ENCODE data around the gene SLC26A11.

GRCh38 chr17:80198144-80198661, 22.0 kb upstream of the SLC26A11 start:
- no peak for TF ChIP-seq TARDBP (IDR thresholded peaks at IDR 0.05)
- TF ChIP-seq ZNF384 (IDR thresholded peaks at IDR 0.05) = no peak
- TF ChIP-seq FOXM1 (IDR thresholded peaks at IDR 0.05; ENCODE audit: borderline replicate concordance) = no peak
- TF ChIP-seq SUZ12 (IDR thresholded peaks at IDR 0.05) = no peak
- no peak for TF ChIP-seq FOXK2 (IDR thresholded peaks at IDR 0.05)
- no peak for TF ChIP-seq FOXA1 (IDR thresholded peaks at IDR 0.05)
- no peak for TF ChIP-seq BHLHE40 (IDR thresholded peaks at IDR 0.05; ENCODE audit: borderline replicate concordance)
- TF ChIP-seq, protein P1, sequence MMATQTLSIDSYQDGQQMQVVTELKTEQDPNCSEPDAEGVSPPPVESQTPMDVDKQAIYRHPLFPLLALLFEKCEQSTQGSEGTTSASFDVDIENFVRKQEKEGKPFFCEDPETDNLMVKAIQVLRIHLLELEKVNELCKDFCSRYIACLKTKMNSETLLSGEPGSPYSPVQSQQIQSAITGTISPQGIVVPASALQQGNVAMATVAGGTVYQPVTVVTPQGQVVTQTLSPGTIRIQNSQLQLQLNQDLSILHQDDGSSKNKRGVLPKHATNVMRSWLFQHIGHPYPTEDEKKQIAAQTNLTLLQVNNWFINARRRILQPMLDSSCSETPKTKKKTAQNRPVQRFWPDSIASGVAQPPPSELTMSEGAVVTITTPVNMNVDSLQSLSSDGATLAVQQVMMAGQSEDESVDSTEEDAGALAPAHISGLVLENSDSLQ (IDR thresholded peaks at IDR 0.05) = no peak
- TF ChIP-seq ARNT (IDR thresholded peaks at IDR 0.05) = no peak
- TF ChIP-seq SP1 (IDR thresholded peaks at IDR 0.05) = no peak
- no peak for TF ChIP-seq ELF4 (IDR thresholded peaks at IDR 0.05)
- no peak for TF ChIP-seq HDGF (IDR thresholded peaks at IDR 0.05; ENCODE audit: borderline replicate concordance)
- TF ChIP-seq CTBP1 (IDR thresholded peaks at IDR 0.05; ENCODE audit: borderline replicate concordance) = no peak
- no peak for TF ChIP-seq NFRKB (IDR thresholded peaks at IDR 0.05)

Measured in HEK293T (cell line).